Medulla oblongata (tissue), 1 donor: ENCODE measurements around the gene RPL35.

Experiments used
- DNase-seq: peaks from one replicate; pipeline ENCODE4 v3.0.0-alpha.2; 2015; ENCODE audit errors: extremely low spot score

Gene RPL35

DNA sequence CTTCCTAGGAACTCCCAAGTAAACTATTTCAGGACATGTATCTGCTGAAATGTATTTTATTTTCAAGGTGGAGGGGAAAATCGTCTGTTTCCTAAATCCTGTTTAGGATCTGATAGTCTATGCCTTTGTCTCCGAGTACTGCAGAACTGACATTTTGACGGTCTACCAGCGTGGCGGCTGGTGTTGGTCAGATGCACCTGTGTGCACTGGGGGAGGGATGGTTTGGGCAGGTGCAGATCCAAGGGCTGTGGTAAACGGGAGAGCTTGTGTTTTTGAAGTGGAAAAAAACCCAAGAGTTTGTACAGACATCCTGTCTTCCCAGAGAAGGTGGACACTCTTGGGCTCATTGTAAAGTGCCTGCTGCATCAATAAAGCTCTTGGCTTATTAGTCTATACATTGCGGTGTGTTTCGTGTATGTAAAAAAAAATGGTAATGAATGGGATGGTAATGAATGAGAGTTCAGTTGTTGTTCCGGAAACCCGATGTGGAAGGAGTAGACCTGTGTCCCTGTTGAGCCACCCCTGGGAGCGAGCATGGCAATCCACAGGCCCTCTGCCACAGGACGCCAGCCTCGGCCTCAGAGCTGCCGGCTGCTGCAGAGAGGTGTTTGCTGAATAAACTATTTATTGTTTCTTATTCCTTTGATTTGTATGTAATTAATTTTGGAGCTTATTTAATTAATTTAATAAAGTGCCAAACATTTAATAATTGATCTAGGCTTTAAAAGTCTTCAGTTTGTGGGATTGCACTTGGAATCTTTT lies 15.4 kb upstream of the RPL35 start:
- DNase-seq: no peak

DNA sequence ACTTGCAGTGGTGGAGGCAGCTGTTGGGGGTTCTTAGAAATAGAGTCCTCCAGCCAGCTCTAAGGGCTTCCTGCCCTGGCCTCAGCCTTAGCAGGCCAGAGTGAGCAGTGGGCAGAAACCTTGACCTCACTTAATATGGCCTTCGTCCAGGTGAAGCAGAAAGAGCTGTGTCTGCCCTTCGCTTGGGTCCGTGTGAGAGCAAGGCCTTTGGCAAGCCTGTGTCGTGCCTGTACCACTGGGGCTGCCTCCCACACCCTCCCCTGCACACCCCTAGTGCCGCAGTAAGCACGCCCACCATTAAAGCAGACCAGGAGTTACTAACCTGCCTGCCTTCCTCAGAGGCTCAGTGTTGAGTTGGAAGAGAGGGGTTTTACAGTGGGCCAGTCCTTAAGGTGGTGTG lies 13.7 kb upstream of the RPL35 start:
- no peak for DNase-seq

GRCh38 chr9:124873664-124874063 lies 11.9 kb upstream of the RPL35 start:
- DNase-seq: no peak

GRCh38 chr9:124871156-124871561 lies 9.4 kb upstream of the RPL35 start:
- no peak for DNase-seq

DNA sequence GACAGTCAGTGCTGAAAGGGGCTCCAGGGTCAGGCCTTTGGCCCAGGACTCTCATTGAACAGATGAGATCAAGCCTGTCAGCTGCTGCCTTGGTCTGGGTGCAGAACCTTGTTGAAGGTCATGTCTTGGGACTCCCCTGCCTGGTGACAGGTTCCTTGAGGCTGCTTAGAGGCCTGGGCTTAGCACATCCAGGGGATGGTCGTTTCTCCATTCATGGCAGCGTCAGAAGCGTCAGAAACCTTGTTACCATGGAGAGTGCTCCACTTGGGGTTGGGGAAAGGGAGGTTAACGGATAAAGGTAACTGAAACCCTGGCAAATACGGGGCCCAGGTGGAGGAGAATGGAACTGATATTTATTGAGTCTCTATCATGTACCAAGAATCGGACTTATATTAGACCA lies 9.0 kb upstream of the RPL35 start:
- no peak for DNase-seq

GRCh38 chr9:124869986-124870560 lies 8.3 kb upstream of the RPL35 start:
- no peak for DNase-seq

GRCh38 chr9:124869466-124869985 lies 7.8 kb upstream of the RPL35 start:
- DNase-seq: no peak

DNA sequence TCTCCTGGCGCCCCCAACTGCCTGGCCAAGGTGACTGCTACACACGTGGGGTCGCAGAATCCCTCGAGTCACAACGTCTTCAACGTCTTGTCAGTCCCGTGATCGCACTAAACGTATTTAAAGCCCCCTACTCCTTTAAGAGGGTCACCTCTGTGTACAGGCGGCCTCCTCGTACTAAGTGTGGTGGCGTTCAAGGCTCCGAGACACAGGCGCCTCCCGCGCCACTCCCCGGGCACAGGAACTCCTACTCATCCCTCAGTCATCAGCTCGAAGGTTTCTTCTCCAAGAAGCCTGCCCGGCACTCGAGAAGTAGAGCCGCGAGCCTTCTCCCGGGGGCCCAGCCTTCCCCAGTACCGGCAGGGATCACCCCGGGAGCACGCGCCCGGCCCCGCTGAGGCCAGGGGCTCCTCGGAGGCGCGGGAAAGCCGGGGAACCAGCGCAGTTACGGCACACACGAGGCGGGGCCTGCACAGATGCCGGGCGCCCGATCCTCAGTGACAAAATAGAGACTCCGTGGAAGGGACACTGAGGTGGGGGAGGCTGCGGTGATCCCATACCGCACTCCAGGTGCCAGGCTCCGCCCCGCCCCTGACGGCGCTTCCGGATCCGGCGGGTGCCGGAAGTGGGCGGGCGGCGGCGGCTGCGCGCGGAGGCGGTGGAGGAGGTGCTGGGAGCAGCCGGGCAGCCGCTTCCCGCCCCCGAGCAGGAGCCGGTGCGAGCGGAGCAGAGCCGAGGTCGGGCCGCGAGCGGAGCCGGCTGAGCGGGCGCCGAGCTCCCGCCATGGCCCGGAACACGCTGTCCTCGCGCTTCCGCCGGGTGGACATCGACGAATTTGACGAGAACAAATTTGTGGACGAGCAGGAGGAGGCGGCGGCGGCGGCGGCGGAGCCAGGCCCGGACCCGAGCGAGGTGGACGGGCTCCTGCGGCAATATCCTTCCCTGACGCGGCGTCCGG lies 7.0 kb upstream of the RPL35 start:
- peak; percentile 87 for DNase-seq

DNA sequence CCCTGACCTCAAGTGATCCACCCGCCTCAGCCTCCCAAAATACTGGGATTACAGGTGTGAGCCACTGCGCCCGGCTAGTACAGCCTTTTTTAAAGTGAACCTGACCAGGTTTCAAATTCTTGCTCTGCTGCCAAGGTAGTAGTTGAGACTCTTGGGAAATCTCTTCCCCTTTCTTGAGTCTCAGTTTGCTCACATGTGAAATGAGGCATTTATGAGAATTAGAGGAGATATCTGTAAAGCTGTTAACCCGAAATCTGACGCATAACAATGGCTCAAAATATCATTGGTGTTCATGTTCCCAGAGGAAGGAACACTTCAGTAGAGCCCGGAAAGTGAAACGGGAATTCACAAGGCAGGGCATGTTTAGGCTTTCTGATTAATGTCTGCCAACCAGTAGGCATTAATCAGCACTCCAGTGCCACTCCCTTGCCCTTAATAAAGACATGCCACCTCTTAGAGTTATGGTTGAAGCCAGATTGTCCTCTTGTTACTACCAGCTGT lies 1.7 kb upstream of the RPL35 start:
- DNase-seq: no peak

- no peak for DNase-seq
These were observed 995 bp downstream of the RPL35 start for GRCh38 chr9:124860582-124861341.

GRCh38 chr9:124859803-124860581 lies 1.8 kb downstream of the RPL35 start:
- DNase-seq: no peak

DNA sequence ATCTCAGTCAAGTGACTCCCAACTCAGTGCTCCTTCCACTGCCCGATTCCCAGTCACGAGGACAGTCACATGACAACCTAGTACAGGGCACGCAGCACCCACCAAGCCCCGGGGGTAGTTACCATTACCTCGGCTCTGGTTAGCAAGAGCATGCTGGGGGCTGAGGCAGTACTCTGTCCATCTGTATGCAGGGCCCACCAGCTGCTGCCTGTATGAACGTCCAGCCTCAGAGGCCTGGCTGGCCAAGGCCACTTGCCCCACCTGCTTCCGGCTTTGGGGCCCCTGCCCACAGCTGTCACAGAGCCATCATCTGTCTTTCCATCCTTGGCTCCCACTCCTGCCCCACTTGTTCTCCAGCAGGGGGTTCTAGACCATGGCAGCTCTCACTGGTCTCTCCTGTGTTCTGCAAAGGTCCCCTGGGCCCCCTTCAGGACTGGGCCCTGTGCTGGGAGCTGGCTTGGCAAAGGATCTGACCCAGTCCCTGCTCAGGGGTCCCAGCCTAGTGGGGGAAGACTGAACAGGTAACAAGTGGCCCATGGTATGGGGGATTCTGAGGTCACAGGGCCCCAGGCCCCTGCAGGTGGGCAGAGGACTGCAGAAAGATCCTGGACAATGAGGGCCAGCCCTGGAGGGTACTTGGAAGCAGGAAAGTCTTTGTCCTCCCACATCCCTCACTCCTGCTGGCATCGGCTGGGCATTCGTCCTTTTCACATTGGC lies 3.3 kb downstream of the RPL35 start:
- DNase-seq: no peak

DNA sequence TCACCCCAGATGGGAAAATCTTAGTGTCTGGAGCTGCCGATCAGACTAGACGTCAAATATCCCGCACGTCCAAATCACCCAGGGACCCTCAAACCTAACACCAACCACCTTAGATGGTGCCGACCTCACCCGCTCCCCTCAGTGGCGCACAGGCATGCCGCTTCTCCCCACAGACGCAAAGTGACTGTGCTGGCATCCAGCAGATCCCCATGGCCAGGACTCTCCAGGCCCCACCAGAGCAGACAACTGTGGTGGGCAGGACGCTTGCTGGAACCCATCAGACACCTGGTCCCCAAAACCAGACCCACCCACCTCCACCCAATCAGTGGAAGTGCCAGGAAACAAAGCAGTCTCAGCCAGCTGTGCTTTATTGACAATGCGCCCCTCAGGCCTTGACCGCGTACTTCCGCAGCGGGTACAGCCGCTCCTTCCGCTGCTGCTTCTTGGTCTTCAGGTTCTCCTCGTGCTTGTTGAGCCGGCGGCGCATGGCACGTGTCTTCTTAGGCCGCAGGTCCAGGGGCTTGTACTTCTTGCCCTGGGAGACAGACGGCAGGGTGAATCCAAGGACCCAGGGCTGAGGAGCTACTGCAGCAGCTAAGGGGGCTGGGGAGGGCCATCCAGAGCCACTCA lies 4.1 kb downstream of the RPL35 start:
- no peak for DNase-seq

- DNase-seq: no peak
These were observed 5.6 kb downstream of the RPL35 start for GRCh38 chr9:124855944-124856765.

GRCh38 chr9:124855566-124855943 lies 6.2 kb downstream of the RPL35 start:
- DNase-seq: no peak

DNA sequence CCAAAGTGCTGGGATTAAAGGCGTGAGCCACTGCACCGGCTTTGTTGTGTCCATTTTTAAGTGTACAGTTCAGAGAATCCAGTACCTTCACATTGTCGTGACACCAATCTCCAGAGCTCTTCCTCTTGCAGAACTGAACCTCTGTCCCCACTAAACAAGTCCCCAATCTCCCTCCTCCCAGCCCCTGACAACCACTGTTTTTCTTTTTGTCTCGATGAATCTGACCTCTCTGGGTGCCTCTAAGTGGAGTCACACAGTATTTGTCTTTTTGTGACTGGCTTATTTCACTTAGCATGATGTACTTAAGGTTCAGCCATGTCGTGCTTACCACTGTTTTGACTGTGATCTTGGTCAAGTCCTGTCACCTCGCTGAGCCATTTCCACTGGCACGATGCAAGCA lies 6.9 kb downstream of the RPL35 start:
- no peak for DNase-seq

DNA sequence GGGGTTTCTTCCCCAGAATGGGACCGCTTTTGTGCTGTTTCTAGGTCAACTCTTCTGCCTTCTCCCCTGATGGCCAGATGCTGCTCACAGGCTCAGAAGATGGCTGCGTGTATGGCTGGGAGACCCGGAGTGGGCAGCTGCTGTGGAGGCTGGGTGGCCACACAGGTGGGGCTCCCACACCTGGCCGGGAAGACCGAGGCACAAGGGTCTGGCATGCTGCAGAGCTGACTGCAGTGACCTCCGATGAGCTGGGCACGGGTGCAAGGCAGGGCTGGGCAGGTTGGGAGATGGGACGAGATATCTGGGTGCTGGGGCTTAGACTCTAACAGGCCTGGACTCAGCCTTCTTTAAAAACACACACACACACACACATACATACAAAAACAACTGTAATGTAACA lies 7.6 kb downstream of the RPL35 start:
- DNase-seq: no peak

DNA sequence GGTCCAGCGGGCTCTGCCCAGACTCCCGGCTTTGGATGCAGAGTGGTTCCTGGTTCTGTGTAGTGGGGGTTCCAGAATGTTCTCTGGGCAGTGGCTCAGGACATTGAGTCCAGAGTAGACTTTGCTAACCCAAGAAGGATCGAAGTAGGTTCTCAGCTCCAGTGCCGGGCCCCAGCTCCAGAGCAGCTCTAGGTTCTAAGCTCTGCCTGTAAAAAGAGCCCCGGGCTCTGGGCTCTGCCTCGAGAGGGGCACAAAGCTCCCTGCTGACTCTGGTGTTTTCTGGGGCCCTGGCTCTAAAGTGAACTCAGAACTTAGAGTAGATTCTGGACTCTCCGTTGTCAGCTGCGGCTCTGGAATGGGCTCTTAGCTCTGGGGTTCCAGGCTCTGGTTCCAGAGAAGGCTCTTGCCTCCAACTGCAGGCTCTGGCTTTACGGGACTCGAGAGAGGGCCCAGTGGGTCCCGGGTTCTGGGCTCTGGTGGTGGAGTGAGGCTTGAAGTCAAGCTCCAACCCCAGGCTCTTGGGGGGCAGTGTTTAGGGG lies 8.1 kb downstream of the RPL35 start:
- DNase-seq: no peak
